ENCODE results near the gene SERPINA4.

DNA sequence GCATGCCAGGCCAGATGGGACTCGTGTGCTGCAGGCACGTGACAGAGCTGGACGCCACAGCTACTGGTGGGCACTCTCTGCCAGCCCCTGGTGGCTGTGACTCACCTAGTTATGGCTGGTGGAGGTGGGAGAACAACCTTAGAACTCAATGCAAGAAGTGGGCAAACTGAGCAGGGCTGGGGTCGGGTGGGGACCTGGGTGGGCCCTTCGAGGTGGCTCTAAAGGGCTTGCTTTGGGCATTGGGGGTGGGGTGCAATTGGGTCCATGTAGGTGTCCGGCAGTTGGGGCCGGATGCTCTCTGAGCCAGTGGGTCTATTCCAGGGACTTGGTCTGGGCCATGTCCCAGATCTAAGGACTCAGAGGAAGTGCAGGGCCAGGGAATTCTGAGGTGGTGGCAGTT is 46.9 kb upstream of the SERPINA4 start:
- no peak for TF ChIP-seq TAF1 (IDR thresholded peaks at IDR 0.05; ENCODE audit: borderline replicate concordance, insufficient read depth, low read length)
- TF ChIP-seq, protein P1, sequence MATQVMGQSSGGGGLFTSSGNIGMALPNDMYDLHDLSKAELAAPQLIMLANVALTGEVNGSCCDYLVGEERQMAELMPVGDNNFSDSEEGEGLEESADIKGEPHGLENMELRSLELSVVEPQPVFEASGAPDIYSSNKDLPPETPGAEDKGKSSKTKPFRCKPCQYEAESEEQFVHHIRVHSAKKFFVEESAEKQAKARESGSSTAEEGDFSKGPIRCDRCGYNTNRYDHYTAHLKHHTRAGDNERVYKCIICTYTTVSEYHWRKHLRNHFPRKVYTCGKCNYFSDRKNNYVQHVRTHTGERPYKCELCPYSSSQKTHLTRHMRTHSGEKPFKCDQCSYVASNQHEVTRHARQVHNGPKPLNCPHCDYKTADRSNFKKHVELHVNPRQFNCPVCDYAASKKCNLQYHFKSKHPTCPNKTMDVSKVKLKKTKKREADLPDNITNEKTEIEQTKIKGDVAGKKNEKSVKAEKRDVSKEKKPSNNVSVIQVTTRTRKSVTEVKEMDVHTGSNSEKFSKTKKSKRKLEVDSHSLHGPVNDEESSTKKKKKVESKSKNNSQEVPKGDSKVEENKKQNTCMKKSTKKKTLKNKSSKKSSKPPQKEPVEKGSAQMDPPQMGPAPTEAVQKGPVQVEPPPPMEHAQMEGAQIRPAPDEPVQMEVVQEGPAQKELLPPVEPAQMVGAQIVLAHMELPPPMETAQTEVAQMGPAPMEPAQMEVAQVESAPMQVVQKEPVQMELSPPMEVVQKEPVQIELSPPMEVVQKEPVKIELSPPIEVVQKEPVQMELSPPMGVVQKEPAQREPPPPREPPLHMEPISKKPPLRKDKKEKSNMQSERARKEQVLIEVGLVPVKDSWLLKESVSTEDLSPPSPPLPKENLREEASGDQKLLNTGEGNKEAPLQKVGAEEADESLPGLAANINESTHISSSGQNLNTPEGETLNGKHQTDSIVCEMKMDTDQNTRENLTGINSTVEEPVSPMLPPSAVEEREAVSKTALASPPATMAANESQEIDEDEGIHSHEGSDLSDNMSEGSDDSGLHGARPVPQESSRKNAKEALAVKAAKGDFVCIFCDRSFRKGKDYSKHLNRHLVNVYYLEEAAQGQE (IDR thresholded peaks at IDR 0.05; ENCODE audit: insufficient read depth in 1 of 2, low read depth in 2 of 2, low read length in 2 of 2), result no peak
- TF ChIP-seq POLR2AphosphoS5 (IDR thresholded peaks at IDR 0.05; ENCODE audit: low read depth, low read length), result no peak
- no peak for TF ChIP-seq SIN3A (IDR thresholded peaks at IDR 0.05; ENCODE audit: borderline replicate concordance, insufficient read depth, low read length)
- TF ChIP-seq FOXP2 (optimal IDR thresholded peaks at IDR 0.05; ENCODE audit: borderline replicate concordance, extremely low read depth, extremely low read length, insufficient read depth), result no peak

Data from PFSK-1 (cell line).